NCI-H1417 treated with DMSO at 0.1 percent for 48 hours (cell line): ENCODE data around the gene COPG1.
"Not testable (repeated sequence)": the region's sequence is repeated elsewhere in the genome, so short reads cannot be mapped to it uniquely, and the experiment has no call there.

Experiments used
- DNase-seq: peaks from one replicate; lab custom pipeline; 2025; lab: John Stamatoyannopoulos, UW

The COPG1 gene

DNA sequence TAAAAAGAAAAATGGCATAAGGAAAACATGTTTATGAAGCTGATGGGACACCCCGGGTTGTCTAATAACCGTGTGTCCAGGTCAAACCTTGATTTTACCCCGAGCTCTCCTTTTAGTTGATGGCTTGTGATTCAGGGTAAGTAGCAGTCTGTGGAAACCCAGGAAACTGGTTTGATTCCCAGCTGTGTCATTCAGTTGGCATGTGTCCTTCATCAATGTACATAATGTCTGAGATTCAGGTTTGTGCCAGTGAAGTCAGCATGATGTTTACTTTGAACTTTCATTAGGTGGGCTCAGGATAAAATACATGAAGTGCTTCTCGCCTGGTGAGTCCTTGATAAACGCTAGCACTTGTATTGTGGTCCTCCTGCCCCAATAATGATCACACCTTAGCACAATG lies 4.3 kb upstream of the COPG1 start:
- DNase-seq = no peak

- DNase-seq = peak; percentile 83
Observed at GRCh38 chr3:129245641-129246306, 3.6 kb upstream of the COPG1 start.

- DNase-seq = no peak
Observed at GRCh38 chr3:129246636-129247035, 2.8 kb upstream of the COPG1 start.

DNA sequence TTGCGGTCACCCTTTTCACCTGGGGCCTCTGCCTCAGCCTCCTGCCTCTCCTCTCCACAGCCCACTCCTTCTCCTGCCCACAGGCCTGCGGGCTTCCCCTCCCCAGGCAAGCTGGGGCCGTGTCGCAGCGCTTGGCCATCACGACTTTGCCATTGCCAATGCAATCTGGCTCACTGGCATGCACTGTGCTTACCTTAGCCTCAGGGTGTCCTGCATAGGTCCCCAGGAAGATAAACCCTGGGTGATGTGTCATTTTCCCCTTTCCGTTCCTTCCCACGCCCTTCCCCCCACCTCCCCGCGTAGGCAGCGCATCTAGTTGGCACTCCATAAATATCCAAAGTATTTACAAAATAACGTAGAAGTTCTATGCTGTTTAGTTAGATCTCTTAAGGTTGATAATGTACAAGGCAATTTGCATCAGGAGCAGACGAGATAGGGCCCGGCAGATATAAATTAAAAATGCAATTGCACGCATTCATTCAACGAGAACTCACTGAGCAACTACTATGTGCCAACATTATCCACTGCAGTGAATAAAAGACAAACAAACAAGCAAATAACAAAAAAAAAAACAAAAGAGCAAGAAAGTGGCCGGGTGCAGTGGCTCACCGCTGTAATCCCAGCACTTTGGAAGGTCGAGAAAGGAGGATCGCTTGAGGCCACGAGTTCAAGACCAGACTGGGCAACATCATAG lies 973 bp upstream of the COPG1 start:
- no peak for DNase-seq

GRCh38 chr3:129252748-129253147 lies 3.3 kb downstream of the COPG1 start:
- no peak for DNase-seq

DNA sequence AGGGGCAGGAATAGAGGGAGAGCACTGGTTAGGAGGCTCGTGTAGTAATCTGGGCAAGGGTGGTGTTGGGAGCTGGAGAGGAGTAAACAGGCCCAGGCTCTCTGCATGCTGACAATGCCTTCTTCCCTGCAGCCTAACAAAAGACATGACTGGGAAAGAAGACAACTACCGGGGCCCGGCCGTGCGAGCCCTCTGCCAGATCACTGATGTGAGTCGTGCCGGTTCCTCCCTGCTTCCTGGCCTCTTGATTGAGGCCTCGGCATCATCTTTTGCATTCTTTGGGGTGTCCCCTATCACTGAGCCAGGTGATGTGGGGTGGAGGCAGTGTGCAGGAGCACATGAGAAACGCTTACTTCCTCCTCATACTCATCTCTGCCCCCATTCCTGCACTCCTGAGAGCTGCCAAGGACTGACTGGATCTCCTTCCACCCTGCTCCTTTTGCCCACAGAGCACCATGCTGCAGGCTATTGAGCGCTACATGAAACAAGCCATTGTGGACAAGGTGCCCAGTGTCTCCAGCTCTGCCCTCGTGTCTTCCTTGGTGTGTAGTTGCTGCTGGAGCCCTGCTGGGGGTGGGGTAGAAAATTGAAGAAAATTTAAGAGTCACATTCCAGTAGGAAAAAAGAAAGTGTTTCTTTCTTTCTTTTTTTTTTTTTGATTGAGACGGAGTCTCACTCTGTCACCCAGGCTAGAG lies 5.3 kb downstream of the COPG1 start:
- no peak for DNase-seq

- DNase-seq = no peak
Observed at GRCh38 chr3:129256270-129256669, 6.9 kb downstream of the COPG1 start.

DNA sequence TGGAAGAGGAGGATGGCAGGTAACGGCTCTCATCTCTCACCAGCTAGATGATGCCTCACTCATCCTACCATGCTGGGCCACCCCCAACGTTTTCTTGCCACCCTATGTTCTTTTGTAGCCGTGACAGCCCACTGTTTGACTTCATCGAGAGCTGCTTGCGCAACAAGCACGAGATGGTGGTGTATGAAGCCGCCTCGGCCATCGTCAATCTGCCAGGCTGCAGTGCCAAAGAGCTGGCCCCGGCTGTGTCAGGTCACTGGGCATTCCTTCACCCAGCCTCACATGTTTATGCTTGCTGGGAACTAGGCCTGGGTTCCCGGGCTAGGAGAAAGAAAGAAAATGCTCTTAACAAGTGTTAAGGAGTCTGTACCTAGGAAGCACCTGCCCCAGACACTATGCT lies 8.2 kb downstream of the COPG1 start:
- no peak for DNase-seq

DNA sequence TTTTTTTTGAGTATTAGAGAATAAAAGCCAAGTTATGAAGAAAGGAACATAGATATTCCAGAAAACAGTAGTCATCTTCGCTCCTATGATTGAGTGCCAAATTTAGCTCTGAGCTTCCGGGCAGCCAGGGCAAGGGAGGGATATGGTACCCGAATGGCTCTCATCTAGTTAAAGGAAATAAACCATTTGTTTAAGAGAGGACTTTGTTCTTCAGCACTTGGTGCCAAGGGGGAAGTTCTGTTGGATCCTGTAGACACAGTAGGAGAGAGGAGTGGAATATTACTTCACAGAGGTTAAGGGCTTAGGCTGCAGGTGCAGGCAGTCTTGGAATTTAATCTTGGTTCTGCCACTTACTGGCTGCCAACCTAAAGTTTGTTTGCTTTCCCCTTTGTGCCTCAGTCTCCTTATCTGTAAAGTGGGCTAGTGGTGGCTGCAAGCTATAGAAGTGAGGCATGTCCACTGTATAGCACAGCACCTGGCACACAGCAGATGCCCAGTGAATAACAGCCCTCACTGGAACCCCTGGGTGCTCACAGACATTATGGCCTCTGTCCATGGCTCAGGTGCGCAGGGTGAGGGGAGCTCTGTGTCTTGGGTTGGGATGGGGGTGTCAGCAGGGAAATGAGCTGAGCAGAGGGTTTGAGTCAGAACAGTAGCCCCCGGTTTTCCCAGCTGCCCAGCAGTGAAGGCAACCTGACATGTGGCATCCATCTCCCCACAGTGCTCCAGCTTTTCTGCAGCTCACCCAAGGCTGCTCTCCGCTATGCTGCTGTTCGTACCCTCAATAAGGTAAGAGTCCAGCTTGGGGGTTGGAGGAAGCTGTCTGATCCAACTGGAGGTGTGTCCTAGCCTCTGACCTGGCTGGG lies 10.4 kb downstream of the COPG1 start:
- no peak for DNase-seq

- DNase-seq = no peak
Observed at GRCh38 chr3:129260606-129261005, 11.2 kb downstream of the COPG1 start.

DNA sequence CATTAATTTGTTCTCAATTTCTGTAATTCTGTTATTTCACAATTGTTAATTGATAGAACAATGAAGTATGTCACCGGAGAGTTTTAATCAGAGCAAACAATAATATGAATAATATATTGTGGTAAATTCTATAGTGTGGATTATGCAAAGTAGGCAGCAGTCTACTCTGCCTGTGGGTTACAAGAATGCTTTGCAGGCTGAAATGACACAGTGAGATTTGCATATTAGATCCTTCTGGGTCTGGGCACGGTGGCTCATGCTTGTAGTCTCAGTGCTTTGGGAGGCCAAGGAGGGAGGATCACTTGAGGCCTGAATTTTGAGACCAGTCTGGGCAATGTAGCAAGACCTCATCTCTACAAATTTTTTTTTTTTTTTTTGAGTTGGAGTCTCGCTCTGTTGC lies 12.5 kb downstream of the COPG1 start:
- no peak for DNase-seq

- DNase-seq = no peak
Observed at GRCh38 chr3:129263161-129263910, 13.9 kb downstream of the COPG1 start.

DNA sequence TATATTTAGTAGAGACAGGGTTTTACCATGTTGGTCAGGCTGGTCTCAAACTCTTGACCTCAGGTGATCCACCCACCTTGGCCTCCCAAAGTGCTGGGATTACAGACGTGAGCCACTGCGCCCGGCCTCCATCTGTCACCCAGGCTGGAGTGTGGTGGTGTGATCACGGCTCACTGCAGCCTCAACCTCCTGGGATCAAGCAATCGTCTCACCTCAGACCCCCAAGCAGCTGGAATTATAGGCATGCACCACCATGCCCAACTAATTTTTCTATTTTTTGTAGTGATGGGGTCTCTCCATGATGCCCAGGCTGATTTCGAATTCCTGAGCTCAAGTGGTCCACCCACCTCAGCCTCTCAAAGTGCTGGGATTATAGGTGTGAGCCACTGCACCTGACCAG lies 15.6 kb downstream of the COPG1 start:
- not testable (repeated sequence) for DNase-seq

- no peak for DNase-seq
Observed at GRCh38 chr3:129266651-129267050, 17.2 kb downstream of the COPG1 start.

- no peak for DNase-seq
Observed at GRCh38 chr3:129268396-129268795, 19.0 kb downstream of the COPG1 start.

DNA sequence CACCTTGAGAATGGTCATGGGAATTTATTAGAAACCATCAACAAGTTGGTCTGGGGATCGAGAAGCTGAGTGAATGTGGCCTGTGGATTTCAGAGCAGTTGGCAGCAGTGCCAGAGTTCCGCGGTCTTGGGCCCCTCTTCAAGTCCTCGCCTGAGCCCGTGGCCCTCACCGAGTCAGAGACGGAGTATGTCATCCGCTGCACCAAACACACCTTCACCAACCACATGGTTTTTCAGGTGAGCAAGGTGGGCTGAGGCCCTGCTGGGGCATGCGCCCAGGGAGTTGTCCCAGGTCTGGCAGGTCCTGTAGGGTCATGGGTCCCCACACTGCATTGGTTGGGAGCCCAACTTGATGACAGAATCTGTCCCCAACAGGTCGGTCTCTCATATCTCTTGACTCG lies 22.3 kb downstream of the COPG1 start:
- DNase-seq = no peak

DNA sequence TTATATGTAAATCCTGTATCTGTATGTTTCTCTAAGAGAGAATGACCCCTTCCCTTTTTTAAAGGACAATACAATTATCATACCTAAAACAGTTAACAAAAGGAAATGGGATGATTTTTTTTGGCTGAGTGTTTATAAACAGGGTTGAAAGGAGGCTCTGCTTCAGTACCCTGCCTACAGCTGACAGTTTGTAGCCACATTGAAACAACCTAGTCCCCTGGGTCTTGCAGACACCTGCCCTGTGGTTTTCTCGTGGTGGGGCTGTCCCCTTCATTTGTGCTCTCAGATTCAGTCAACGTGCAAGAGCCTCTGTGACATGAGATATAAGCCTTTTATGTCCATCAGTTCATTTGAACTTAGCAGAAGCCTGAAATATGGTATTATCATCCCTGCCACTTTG lies 27.0 kb downstream of the COPG1 start:
- DNase-seq = no peak

GRCh38 chr3:129277829-129278271 lies 28.4 kb downstream of the COPG1 start:
- no peak for DNase-seq

DNA sequence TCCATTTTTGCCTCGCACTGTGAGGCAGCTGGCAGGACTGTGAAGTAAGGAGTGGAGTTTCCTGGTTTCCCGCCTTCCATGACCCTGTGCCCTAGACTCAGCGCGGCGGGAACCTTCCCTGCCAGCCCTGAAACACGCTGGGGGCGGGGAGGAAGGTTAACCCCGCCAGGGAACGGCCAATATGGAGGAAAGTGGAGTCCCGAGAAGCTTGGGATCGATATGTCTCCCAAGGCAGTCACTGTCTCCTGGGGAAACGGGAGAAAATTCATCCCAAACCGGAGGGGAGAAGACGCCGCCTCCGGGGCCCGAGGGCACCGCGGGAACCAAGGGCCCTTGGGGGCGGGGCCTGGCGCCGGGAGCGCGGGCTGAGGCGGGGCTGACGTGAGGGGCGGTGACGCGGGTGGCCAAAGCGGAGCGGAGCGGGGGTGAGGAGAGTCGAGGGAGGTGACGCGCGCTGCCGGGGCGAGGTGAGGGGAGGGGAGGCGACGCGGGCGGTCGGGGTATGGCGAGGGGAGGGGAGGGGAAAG lies 29.1 kb downstream of the COPG1 start, which contains the start of gene HMCES:
TSS of gene HMCES (plus strand) at position 432 of the 527 bp plus-strand sequence. CDS start 863 bp downstream, outside the sequence.
- peak; percentile 91 for DNase-seq

- DNase-seq = no peak
Observed at GRCh38 chr3:129278966-129279906, 29.8 kb downstream of the COPG1 start.
